DMS114 treated with DMSO at 0.1 percent for 48 hours (cell line): ENCODE results near the gene SOCS4.

ENCODE experiments used
- DNase-seq: peaks from one replicate; lab custom pipeline; 2025; ENCODE audit not compliant: unreplicated experiment; lab: John Stamatoyannopoulos, UW

The SOCS4 gene

DNA sequence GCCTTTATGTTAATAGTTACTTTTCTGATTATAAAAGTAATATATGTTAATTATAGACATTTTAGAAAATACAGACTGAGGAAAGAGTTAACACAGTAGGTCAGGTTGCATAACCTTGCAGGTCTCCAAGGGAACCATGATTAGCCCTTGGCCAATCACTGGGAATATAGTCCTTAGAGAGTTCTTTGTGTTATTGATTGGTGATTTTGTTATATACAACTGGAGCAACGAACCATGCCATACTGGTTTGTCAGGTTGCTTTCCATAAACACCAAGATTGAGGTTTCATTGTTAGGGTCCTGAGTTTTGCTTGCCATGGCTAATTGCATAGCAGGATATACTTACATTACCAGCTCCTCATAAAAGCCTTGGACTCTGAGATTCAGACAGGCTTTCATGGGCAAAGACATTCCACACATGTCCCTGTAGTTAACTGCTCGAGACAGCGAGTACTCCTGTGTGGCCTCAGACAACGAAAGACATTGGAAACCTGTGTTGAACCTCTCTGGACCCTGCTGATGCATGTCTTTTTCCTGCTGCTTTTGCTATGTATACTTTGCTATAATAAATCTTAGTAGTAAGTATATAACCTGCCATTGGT, 58.1 kb downstream of the SOCS4 start:
- no peak for DNase-seq

DNA sequence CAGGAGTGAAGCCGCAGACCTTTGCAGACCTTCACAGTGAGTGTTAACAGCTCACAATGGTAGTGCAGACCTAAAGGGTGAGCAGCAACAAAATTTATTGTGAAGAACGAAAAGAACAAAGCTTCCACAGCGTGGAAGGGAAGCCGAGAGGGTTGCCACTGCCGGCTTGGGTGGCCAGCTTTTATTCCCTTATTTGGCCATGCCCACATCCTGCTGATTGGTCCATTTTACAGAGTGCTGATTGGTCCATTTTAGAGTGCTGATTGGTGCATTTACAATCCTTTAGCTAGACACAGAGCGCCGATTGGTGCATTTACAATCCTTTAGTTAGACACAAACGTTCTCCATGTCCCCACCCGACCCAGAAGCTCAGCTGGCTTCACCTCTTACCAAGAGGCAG, 59.9 kb downstream of the SOCS4 start:
- no peak for DNase-seq

DNA sequence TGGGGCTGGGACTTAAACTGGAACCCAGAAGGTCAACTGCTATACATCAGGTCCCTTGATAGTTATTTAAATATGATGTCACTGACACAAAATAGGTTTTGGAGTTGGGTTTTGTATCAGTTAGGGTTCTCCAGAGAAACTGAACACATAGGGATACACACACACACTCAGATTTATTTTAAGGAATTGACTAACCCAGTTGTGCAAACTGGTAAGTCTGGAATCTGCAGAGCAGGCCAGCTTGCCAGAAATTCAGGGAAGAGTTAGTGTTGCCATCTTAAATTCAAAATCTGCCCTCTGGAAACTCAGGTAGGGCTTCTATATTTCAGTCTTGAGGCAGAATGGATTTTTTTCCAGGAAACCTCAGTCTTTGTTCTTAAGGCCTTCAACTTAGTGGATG, 61.3 kb downstream of the SOCS4 start:
- DNase-seq, result no peak

DNA sequence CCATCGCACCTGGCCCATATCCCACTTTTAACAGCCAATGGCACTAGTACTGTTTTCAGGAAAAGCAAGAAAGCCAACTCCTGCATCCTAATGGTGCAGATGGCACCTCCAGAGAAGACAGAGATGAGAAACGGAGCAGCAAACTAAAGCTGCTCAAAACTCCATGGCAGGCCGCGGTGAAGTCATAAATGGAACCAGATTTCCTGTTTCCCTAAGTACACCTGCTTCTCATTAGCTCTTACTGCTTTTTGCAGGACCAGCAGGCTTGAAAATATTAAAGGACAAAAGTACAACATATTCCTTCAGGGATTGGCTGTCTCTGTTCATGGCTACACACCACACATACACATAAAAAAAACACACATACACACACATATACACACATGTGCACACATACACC, 65.3 kb downstream of the SOCS4 start:
- no peak for DNase-seq

DNA sequence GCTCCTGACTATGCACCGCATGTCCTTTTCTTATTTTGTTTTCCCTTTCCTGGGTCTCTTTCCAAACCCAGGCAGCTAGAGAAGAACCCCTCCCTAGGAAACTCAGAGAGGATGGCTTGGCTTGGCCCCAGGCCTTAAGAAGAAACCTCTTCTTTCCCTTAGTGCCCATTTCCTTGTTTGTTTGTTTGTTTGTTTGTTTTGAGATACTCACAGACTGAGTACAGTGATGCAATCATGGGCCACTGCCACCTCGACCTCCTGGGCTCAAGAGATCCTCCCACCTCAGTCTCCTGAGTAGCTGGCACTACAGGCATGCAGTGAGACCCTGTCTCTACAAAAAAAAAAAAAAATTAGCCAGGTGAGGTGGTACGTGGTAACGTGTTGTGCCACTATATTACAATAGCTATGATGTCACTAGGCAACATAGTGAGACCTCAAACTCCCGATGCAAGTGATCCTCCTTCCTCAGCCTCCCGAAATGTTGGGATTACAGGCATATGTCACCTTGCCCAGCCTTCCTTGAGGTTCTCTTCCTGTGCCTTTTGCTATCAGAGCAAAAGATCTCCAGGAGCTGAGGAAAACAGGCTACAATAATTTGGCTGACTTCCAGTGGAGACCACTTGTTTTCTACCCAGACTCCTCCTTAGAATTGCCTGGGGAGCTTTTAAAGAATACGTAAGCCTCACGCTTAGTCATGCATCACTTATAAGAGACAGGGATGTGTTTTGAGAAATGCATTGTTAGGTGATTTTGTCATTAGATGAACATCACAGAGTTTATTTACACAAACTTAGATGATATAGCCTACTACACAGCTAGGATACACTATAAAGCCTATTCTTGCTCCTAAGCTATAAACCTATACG, 67.5 kb downstream of the SOCS4 start:
- no peak for DNase-seq

DNA sequence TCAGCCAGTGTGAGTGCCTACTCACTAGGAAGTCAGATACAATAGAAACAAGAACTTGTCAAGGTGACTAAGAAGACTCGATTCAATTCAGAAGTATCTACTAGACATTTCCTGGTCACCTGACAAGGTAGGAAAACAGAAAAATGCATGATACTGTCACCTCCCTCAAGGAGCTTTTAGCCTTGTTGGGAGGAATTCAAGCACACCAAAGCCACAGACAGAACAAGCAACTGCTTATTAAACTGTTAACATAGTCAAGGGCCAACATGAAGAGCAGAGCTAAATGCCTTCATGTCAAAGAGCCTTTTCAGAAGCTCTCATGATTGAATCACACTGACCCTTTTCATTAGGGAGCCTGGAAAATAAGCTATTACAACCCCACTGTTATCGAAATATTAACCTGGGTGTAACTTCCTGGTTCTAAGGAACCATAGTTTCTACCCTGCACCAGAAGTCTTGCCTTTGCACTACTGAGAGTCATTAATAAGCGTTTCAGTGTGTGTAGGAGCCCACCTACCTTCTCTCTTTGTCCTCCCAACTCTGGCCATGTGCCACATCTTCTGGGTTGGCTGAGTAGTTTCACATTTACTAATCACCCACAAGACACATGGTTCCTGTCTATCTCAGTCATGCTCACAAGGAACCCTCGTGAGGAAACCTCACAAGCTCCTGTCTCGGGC, 71.0 kb downstream of the SOCS4 start:
- no peak for DNase-seq

DNA sequence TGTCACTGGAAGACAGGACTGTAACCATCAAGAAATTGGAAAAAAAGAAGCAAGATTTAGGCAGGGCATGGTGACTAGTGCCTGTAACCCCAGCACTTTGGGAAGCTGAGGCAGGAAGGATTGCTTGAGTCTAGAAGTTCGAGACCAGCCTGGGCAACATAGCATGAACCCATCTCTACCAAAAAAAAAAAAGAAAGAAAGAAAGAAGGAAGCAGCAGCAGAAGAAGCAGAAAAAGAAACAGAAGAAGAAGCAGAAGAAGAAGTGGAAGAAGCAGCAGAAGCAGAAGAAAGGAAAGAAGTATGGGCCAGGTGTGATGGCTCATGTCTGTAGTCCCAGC, 71.5 kb downstream of the SOCS4 start:
- no peak for DNase-seq
